ENCODE results near the gene GYS2.

The GYS2 gene

GRCh38 chr12:21613931-21614330, 9.3 kb upstream of the GYS2 start:
- Mint-ChIP-seq H3K27ac (no peak overlapping the region), H3K4me3 (no peak overlapping the region), H3K9me3 (no peaks in the 10 kb centered on the region), H3K4me1 (no peaks in the 10 kb centered on the region), H3K36me3 (ENCODE audit: low read depth) (no peaks in the 10 kb centered on the region), H3K27me3 (ENCODE audit: low read depth, poor library complexity) (no peaks in the 10 kb centered on the region)
- no peak for TF ChIP-seq CTCF (IDR thresholded peaks at IDR 0.05)
- DNase-seq, result no peak

- Mint-ChIP-seq H3K4me1 (peaks cover 4% of the 10 kb centered on the region), H3K4me3 (no peak overlapping the region)
Observed at GRCh38 chr12:21608196-21608595, 3.5 kb upstream of the GYS2 start.

GRCh38 chr12:21607701-21608100, 3.1 kb upstream of the GYS2 start:
- H3K27me3 Mint-ChIP-seq (ENCODE audit: low read depth, poor library complexity), result no peaks in the 10 kb centered on the region
- no peak overlapping the region for H3K4me3 Mint-ChIP-seq
- TF ChIP-seq CTCF (IDR thresholded peaks at IDR 0.05), result no peak
- H3K4me1 Mint-ChIP-seq, result peaks cover 4% of the 10 kb centered on the region
- H3K27ac Mint-ChIP-seq, result no peak overlapping the region
- no peak for DNase-seq
- H3K36me3 Mint-ChIP-seq (ENCODE audit: low read depth), result no peaks in the 10 kb centered on the region
- no peaks in the 10 kb centered on the region for H3K9me3 Mint-ChIP-seq

More at GRCh38 chr12:21608196-21608595, 3.5 kb upstream of the GYS2 start:
- H3K27ac Mint-ChIP-seq, result no peak overlapping the region
- H3K27me3 Mint-ChIP-seq (ENCODE audit: low read depth, poor library complexity), result no peaks in the 10 kb centered on the region
- no peak for TF ChIP-seq CTCF (IDR thresholded peaks at IDR 0.05)
- no peaks in the 10 kb centered on the region for H3K36me3 Mint-ChIP-seq (ENCODE audit: low read depth)
- H3K9me3 Mint-ChIP-seq, result no peaks in the 10 kb centered on the region
- no peak for DNase-seq

GRCh38 chr12:21606175-21606574, 1.5 kb upstream of the GYS2 start:
- H3K27me3 Mint-ChIP-seq (ENCODE audit: low read depth, poor library complexity), result no peaks in the 10 kb centered on the region
- H3K4me3 Mint-ChIP-seq, result no peak overlapping the region
- no peak for TF ChIP-seq CTCF (IDR thresholded peaks at IDR 0.05)
- no peaks in the 10 kb centered on the region for H3K36me3 Mint-ChIP-seq (ENCODE audit: low read depth)
- no peak overlapping the region for H3K27ac Mint-ChIP-seq
- H3K4me1 Mint-ChIP-seq, result peaks cover 9% of the 10 kb centered on the region
- no peak for DNase-seq
- no peaks in the 10 kb centered on the region for H3K9me3 Mint-ChIP-seq

GRCh38 chr12:21602774-21603173, 1.9 kb downstream of the GYS2 start:
- H3K36me3 Mint-ChIP-seq (ENCODE audit: low read depth), result no peaks in the 10 kb centered on the region
- peaks cover 14% of the 10 kb centered on the region for H3K4me1 Mint-ChIP-seq
- no peak overlapping the region for H3K27ac Mint-ChIP-seq
- no peaks in the 10 kb centered on the region for H3K9me3 Mint-ChIP-seq
- H3K4me3 Mint-ChIP-seq, result no peak overlapping the region
- H3K27me3 Mint-ChIP-seq (ENCODE audit: low read depth, poor library complexity), result no peaks in the 10 kb centered on the region
- no peak for DNase-seq
- TF ChIP-seq CTCF (IDR thresholded peaks at IDR 0.05), result no peak

GRCh38 chr12:21600196-21600595, 4.5 kb downstream of the GYS2 start:
- no peak for TF ChIP-seq CTCF (IDR thresholded peaks at IDR 0.05)
- Mint-ChIP-seq H3K9me3 (no peaks in the 10 kb centered on the region), H3K4me3 (no peak overlapping the region), H3K27me3 (ENCODE audit: low read depth, poor library complexity) (no peaks in the 10 kb centered on the region), H3K4me1 (peaks cover 14% of the 10 kb centered on the region), H3K27ac (no peak overlapping the region), H3K36me3 (ENCODE audit: low read depth) (no peaks in the 10 kb centered on the region)
- DNase-seq, result no peak
